BLaER1 (cell line): ENCODE results near the gene EFTUD2.

ENCODE experiments used
- H3K27ac ChIP-seq: shearing (Covaris generic); formaldehyde crosslinking; 2 replicates; pipeline ENCODE4 v1.8.1; 2022
- H3K27me3 ChIP-seq: shearing (Covaris generic); formaldehyde crosslinking; 2 replicates; pipeline ENCODE4 v1.8.1; 2022
- H3K36me3 ChIP-seq: shearing (Covaris generic); formaldehyde crosslinking; 2 replicates; pipeline ENCODE4 v1.8.1; 2022
- H3K4me1 ChIP-seq: shearing (Covaris generic); formaldehyde crosslinking; 2 replicates; pipeline ENCODE4 v1.8.1; 2022
- H3K4me2 ChIP-seq: shearing (Covaris generic); formaldehyde crosslinking; 2 replicates; pipeline ENCODE4 v1.8.1; 2022
- H3K4me3 ChIP-seq: shearing (Covaris generic); formaldehyde crosslinking; 2 replicates; pipeline ENCODE4 v1.8.1; 2022
- H3K9ac ChIP-seq: shearing (Covaris generic); formaldehyde crosslinking; 2 replicates; pipeline ENCODE4 v1.8.1; 2022
- H3K9me3 ChIP-seq: shearing (Covaris generic); formaldehyde crosslinking; 2 replicates; pipeline ENCODE4 v1.8.1; 2022
- H4K20me1 ChIP-seq: shearing (Covaris generic); formaldehyde crosslinking; 2 replicates; pipeline ENCODE4 v1.8.1; 2022
- Cebpa-rat ChIP-seq: shearing (Covaris generic); IDR thresholded peaks from 2 replicates; pipeline ENCODE4 v1.8.1; 2022

The EFTUD2 gene

GRCh38 chr17:44894642-44895041 is 4.6 kb downstream of the EFTUD2 start:
- peaks cover 75% of the 10 kb centered on the region for H4K20me1 ChIP-seq
- no peak for TF ChIP-seq Cebpa-rat
- no peak overlapping the region for H3K9ac ChIP-seq
- H3K9me3 ChIP-seq = no peaks in the 10 kb centered on the region
- H3K4me3 ChIP-seq = no peak overlapping the region
- peaks cover 71% of the 10 kb centered on the region for H3K36me3 ChIP-seq
- H3K4me1 ChIP-seq = peaks cover 17% of the 10 kb centered on the region
- no peak overlapping the region for H3K27ac ChIP-seq
- no peak overlapping the region for H3K4me2 ChIP-seq
- H3K27me3 ChIP-seq = no peaks in the 10 kb centered on the region

GRCh38 chr17:44892250-44892649 is 7.0 kb downstream of the EFTUD2 start:
- H3K9ac ChIP-seq = no peak overlapping the region
- peaks cover 20% of the 10 kb centered on the region for H3K4me1 ChIP-seq
- TF ChIP-seq Cebpa-rat = no peak
- H3K27me3 ChIP-seq = no peaks in the 10 kb centered on the region
- H4K20me1 ChIP-seq = peaks cover 87% of the 10 kb centered on the region
- H3K27ac ChIP-seq = no peak overlapping the region
- H3K36me3 ChIP-seq = peaks cover 95% of the 10 kb centered on the region
- no peak overlapping the region for H3K4me2 ChIP-seq
- H3K4me3 ChIP-seq = no peak overlapping the region
- H3K9me3 ChIP-seq = no peaks in the 10 kb centered on the region

GRCh38 chr17:44889003-44889402 is 10.2 kb downstream of the EFTUD2 start:
- Histone ChIP-seq H4K20me1 (peaks cover 72% of the 10 kb centered on the region), H3K9ac (no peak overlapping the region), H3K9me3 (no peaks in the 10 kb centered on the region), H3K4me2 (peak overlapping the region; percentile 41; the same call in 1 of the 2 replicates), H3K4me3 (no peak overlapping the region), H3K27me3 (no peaks in the 10 kb centered on the region), H3K27ac (no peak overlapping the region), H3K4me1 (peaks cover 17% of the 10 kb centered on the region), H3K36me3 (peaks cover 97% of the 10 kb centered on the region)
- TF ChIP-seq Cebpa-rat = no peak

- no peak overlapping the region for H3K9ac ChIP-seq
- peak overlapping the region; percentile 41 for H3K4me2 ChIP-seq
- peaks cover 98% of the 10 kb centered on the region for H3K36me3 ChIP-seq
- peaks cover 68% of the 10 kb centered on the region for H4K20me1 ChIP-seq
- H3K27ac ChIP-seq = no peak overlapping the region
- no peak for TF ChIP-seq Cebpa-rat
- H3K4me1 ChIP-seq = peaks cover 17% of the 10 kb centered on the region
- H3K4me3 ChIP-seq = no peak overlapping the region
- H3K27me3 ChIP-seq = no peaks in the 10 kb centered on the region
- no peaks in the 10 kb centered on the region for H3K9me3 ChIP-seq
Observed at GRCh38 chr17:44887971-44888954, 11.0 kb downstream of the EFTUD2 start.

GRCh38 chr17:44887016-44887415 is 12.2 kb downstream of the EFTUD2 start:
- no peak overlapping the region for H3K27ac ChIP-seq
- no peak overlapping the region for H3K9ac ChIP-seq
- H3K9me3 ChIP-seq = no peaks in the 10 kb centered on the region
- no peaks in the 10 kb centered on the region for H3K27me3 ChIP-seq
- peaks cover 69% of the 10 kb centered on the region for H4K20me1 ChIP-seq
- H3K4me3 ChIP-seq = no peak overlapping the region
- H3K36me3 ChIP-seq = peaks cover 98% of the 10 kb centered on the region
- no peak for TF ChIP-seq Cebpa-rat
- H3K4me2 ChIP-seq = no peak overlapping the region
- H3K4me1 ChIP-seq = peaks cover 17% of the 10 kb centered on the region

GRCh38 chr17:44884941-44885340 is 14.3 kb downstream of the EFTUD2 start:
- Histone ChIP-seq H3K9me3 (no peaks in the 10 kb centered on the region), H3K36me3 (peaks cover 97% of the 10 kb centered on the region), H4K20me1 (peaks cover 57% of the 10 kb centered on the region), H3K4me3 (no peak overlapping the region), H3K27ac (no peak overlapping the region), H3K4me2 (no peak overlapping the region), H3K4me1 (peaks cover 17% of the 10 kb centered on the region), H3K27me3 (no peaks in the 10 kb centered on the region), H3K9ac (no peak overlapping the region)
- TF ChIP-seq Cebpa-rat = no peak

GRCh38 chr17:44881145-44881544 is 18.1 kb downstream of the EFTUD2 start:
- Histone ChIP-seq H3K27ac (no peak overlapping the region), H3K4me2 (no peak overlapping the region), H4K20me1 (peaks cover 19% of the 10 kb centered on the region), H3K9ac (no peak overlapping the region), H3K4me1 (0 out of 2 replicates have a peak, but pooled peaks cover under 1% of the 10 kb centered on the region), H3K27me3 (no peaks in the 10 kb centered on the region), H3K4me3 (no peak overlapping the region), H3K36me3 (peaks cover 93% of the 10 kb centered on the region), H3K9me3 (no peaks in the 10 kb centered on the region)
- TF ChIP-seq Cebpa-rat = no peak

- H4K20me1 ChIP-seq = peaks cover 13% of the 10 kb centered on the region; the same call in 1 of the 2 replicates
- no peak overlapping the region for H3K4me2 ChIP-seq
- TF ChIP-seq Cebpa-rat = no peak
- no peak overlapping the region for H3K4me3 ChIP-seq
- H3K4me1 ChIP-seq = peaks cover 7% of the 10 kb centered on the region; the same call in 1 of the 2 replicates
- H3K27me3 ChIP-seq = no peaks in the 10 kb centered on the region
- no peaks in the 10 kb centered on the region for H3K9me3 ChIP-seq
- no peak overlapping the region for H3K27ac ChIP-seq
- peaks cover 94% of the 10 kb centered on the region for H3K36me3 ChIP-seq
- H3K9ac ChIP-seq = peak overlapping the region; percentile 10; the same call in 1 of the 2 replicates
Observed at GRCh38 chr17:44880062-44880461, 19.2 kb downstream of the EFTUD2 start.

- Histone ChIP-seq H4K20me1 (peaks cover 13% of the 10 kb centered on the region; the same call in 1 of the 2 replicates), H3K4me2 (no peak overlapping the region), H3K36me3 (peaks cover 94% of the 10 kb centered on the region), H3K27ac (no peak overlapping the region), H3K4me3 (no peak overlapping the region), H3K4me1 (peaks cover 7% of the 10 kb centered on the region; the same call in 1 of the 2 replicates), H3K9me3 (no peaks in the 10 kb centered on the region), H3K9ac (0 out of 2 replicates have a peak overlapping the region, but pooled peaks have one; percentile 10), H3K27me3 (no peaks in the 10 kb centered on the region)
- no peak for TF ChIP-seq Cebpa-rat
Observed at GRCh38 chr17:44879376-44879775, 19.9 kb downstream of the EFTUD2 start.

GRCh38 chr17:44878627-44879221 is 20.5 kb downstream of the EFTUD2 start:
- H3K4me2 ChIP-seq = no peak overlapping the region
- peaks cover 13% of the 10 kb centered on the region; the same call in 1 of the 2 replicates for H4K20me1 ChIP-seq
- H3K4me1 ChIP-seq = peaks cover 7% of the 10 kb centered on the region; the same call in 1 of the 2 replicates
- TF ChIP-seq Cebpa-rat = no peak
- no peak overlapping the region for H3K4me3 ChIP-seq
- H3K9me3 ChIP-seq = no peaks in the 10 kb centered on the region
- H3K27me3 ChIP-seq = no peaks in the 10 kb centered on the region
- H3K27ac ChIP-seq = no peak overlapping the region
- H3K36me3 ChIP-seq = peaks cover 94% of the 10 kb centered on the region
- no peak overlapping the region for H3K9ac ChIP-seq
